Measurements from ENCODE around the gene KIF23.

DNA sequence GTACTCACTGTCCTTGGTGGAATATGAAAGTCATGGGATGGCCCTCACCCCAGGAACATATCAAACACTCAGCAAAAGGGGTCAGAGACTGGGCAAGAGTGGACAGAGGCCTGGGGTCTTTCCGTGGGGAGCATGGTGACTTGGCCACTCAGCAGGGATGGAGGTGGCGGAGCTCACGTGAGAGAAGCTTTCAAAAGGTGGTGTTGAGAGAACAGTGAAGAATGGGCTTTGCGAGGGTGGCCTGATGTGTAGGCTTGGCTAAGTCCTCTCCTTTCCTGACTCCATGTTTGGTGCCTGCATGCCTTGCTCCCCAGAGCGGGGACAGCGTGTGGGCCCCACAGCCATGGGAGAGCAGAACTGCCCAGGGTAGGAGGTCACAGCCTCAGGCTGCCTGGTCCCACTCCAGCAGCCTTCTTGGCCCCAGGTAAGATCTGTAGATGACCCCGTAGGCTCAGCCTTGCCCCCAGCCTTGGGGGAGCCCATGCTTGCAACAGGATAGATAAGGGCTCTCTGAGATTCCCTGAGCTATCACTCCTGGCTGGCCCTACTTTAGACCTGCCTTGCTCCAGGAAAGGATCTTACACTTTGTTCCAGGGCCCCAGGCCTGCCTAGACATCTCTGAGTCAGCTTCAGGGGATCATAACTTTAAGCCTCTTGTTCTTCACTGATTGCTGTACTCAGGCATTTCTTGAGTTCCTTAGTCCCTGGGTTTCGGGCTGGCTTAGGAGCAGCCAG, 55.5 kb downstream of the KIF23 start:
- TF ChIP-seq RFX5 (IDR thresholded peaks at IDR 0.05; ENCODE audit: low read length) (no peak), TCF12 (IDR thresholded peaks at IDR 0.05) (no peak), NRF1 (IDR thresholded peaks at IDR 0.05; ENCODE audit: low read depth, low read length) (no peak), FOXM1 (IDR thresholded peaks at IDR 0.05; ENCODE audit: low read depth) (no peak)
- TF ChIP-seq, protein P1, sequence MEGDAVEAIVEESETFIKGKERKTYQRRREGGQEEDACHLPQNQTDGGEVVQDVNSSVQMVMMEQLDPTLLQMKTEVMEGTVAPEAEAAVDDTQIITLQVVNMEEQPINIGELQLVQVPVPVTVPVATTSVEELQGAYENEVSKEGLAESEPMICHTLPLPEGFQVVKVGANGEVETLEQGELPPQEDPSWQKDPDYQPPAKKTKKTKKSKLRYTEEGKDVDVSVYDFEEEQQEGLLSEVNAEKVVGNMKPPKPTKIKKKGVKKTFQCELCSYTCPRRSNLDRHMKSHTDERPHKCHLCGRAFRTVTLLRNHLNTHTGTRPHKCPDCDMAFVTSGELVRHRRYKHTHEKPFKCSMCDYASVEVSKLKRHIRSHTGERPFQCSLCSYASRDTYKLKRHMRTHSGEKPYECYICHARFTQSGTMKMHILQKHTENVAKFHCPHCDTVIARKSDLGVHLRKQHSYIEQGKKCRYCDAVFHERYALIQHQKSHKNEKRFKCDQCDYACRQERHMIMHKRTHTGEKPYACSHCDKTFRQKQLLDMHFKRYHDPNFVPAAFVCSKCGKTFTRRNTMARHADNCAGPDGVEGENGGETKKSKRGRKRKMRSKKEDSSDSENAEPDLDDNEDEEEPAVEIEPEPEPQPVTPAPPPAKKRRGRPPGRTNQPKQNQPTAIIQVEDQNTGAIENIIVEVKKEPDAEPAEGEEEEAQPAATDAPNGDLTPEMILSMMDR (IDR thresholded peaks at IDR 0.05), result no peak
- TF ChIP-seq, protein P2, sequence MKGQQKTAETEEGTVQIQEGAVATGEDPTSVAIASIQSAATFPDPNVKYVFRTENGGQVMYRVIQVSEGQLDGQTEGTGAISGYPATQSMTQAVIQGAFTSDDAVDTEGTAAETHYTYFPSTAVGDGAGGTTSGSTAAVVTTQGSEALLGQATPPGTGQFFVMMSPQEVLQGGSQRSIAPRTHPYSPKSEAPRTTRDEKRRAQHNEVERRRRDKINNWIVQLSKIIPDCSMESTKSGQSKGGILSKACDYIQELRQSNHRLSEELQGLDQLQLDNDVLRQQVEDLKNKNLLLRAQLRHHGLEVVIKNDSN (IDR thresholded peaks at IDR 0.05; ENCODE audit: borderline replicate concordance, low read depth), result no peak
